ENCODE results near the gene MEF2D.

The MEF2D gene

DNA sequence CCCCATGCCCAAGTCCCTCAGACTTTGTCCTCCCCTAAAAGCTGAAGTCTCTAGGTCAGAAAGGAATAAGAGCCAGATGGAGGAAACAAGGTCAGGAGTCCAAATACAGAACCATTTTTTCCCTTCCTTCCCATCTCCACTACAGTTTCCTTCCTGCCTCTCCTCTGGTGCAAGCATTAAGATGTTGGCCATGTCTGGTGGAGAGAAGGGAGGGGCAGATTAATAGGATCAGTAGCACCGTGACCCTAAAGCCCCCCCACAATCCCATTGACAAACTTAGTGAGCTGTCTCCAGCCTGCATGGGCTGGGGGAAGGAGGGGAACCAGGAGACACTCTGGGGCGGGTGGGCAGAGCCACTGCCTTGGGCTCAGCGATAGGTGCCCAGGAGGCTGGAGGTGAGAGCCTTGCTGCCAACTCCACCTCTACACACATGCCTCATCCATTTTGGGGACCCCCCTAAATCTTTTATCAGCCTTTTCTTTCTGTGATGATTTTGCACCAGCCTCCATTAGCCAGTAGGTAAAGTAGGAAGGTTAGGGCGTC is 71.8 kb downstream of the MEF2D start:
- DNase-seq (ENCODE audit: low read depth in 2 of 2) = no peak

DNA sequence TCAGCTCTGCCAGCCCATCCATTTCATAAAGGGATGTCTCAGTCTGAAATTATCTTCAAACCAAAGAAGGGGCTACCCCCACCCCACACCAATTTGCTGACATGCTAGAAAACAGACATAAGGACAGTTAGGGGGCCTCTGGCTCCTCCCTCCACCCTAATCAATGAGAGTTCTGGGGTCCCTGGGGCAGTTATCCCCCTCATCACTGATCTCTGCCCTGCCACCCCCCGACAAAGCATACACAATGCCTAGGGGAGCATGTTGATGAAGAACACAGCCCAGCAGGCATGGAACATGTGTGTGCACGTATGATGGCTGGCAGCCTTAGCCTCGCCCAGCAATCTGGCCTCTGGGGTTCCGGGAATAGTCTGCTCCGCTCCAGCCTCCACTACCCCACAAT is 72.6 kb downstream of the MEF2D start:
- DNase-seq (ENCODE audit: low read depth in 2 of 2) = no peak

DNA sequence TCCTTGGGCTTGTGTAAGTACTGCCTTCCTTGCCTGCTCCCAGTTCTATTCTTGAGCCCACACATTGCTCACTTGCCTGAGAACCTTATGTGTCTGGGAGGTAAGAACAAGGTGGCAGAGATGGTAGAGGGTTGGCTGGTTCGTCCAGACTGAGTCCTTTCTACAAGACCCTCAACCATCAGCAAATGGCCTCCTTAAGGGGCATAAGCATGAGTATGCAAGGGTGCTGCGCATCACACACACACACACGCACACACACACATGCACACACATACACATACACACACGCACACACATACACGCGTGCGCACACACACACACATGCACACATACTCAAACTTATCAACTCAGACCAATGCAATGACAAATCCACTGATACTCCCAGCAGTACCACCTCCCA is 74.6 kb downstream of the MEF2D start:
- DNase-seq (ENCODE audit: low read depth in 2 of 2) = no peak

- DNase-seq (ENCODE audit: low read depth in 2 of 2) = no peak
Observed at GRCh38 chr1:156424806-156425432, 75.7 kb downstream of the MEF2D start.

DNA sequence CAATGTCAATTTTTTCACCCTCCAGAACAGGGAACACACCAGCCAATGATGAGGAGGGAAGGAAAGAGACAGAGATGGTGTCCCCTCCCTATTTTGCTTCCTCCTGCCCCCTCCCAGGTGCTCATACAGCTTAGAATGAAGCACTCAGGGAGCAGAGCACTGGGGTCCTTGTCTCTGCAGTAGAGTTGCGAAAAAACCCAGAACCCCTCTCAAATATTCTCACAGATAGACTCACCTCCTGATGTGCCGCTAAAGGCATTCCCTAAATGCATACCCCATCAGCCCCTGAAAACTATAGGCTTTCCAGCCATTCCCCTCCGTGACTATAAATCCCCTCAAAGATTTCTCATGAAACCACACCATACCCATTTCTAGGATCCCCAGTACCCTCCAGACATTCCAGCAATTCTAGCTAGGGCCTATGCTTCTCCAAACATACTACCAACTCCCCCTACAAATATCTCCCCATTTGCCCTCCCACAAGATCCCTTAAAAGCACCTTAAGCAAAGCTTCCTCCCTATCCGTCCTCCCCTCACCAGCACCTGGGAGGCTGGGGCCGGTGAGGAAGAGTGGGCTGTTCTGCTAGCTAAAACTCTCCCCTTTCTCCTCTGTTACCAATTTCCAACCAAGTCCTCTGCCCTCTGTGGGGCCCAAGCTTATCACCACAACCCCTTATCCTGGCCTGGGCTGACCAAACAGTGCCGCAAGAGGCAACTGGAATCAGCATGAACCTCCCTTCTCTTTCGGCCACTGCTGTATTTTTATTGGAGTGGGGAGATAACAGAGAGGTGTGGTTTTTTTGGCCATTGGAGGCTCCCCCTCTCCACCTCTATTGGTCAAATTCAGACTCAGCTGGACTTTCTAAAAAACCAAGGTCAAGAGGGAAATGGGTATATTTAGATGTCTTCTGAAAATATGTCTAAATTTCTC is 76.9 kb downstream of the MEF2D start:
- no peak for DNase-seq (ENCODE audit: low read depth in 2 of 2)

DNA sequence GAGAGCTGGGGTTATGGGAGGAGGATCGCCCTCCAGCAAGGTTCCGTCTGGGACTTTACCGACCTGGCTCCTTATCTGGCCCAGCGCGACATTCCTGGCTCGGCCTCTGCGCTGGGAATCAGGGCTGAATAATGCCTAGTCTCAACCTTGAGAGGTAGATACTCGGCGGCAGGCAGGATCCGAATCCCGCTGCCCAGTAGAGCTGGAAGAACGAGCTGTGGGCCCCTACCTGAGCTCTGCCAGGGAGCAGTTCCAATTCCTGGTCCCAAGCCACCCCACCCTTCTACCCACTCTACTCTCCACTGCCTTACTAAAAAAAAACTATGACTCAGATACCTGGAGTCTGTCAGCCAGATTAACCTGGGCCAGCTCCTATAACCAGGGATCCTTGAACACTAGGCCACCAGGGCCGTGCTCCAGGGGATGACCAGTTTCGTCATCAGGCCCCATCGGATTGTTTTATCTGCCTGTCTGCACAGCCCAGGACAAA is 77.9 kb downstream of the MEF2D start:
- no peak for DNase-seq (ENCODE audit: low read depth in 2 of 2)

DNA sequence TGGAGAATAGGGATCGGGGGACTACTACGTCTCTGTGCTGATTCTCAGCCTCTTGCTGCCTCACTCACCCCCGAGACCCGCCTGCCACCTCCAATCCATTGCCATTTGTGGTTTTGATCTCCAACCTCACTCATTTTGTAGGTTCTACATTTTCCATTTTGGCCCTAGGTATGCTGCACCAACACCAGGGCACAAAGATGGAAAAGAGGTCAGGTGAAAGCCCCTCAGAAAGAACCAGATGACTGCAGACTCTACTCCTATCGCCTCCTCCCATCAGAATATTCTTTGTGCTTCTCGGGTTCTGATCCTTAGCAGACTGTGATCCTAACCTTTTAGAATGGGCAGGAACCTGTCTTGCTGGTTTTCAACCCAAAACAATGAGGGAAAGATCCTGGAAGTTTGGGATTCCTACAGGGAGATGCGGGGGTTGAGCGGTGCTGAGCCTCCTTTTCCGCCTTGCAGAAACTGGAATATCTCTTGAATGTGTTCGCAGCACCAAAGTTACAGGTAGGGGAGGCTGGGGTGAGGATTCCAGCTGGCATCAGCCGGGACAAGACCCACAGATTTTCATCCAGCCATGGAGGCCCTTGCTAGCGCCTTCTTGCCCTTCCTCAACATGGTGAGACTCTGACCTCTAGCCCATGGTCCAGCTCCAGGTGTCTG is 78.5 kb downstream of the MEF2D start:
- DNase-seq (ENCODE audit: low read depth in 2 of 2) = no peak

DNA sequence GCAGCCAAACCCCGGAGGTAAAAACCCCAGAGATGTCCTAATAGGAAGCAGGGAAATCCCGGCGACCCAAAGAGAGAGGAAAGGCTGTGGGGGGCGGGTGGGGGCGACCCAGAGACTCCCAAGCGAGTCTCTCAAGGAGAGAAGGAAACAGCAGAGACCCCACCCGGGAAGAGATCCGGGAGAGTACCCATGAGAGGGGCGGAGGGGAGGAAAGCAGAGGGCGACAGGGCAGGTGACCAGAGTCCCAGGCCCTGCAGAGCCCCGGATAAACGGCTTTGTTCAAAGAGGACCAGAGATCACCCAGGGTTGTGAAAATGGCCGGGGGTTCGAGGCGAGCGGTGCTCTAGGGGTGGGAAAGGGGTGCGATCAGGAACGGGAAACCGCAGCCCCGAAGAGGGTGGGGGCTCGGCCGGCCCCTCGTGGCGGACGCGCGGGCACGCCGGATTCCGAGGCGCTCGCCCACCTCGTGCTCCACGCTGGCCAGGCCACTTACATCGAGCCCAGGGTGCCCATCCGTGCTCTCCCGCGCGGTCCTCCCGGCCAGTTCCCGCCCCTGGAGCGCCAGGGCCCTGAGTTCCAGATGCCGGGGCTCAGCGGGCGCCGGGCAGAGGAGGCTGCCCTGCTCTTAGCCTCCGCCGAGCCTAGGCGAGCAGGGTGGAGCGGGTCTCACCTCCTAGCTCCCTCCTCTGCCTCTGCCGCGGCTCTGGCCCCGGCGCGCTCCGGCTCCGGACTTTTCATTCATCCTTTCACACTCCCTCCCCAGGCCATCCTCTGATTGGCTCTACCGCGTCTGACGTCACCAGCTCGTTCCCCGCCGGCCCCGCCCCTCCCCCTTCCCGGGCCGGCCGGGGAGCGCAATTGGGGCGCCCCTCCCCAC is 79.3 kb downstream of the MEF2D start:
- DNase-seq (ENCODE audit: low read depth in 2 of 2) = peak in 1 of 2 experiments; percentile 12

DNA sequence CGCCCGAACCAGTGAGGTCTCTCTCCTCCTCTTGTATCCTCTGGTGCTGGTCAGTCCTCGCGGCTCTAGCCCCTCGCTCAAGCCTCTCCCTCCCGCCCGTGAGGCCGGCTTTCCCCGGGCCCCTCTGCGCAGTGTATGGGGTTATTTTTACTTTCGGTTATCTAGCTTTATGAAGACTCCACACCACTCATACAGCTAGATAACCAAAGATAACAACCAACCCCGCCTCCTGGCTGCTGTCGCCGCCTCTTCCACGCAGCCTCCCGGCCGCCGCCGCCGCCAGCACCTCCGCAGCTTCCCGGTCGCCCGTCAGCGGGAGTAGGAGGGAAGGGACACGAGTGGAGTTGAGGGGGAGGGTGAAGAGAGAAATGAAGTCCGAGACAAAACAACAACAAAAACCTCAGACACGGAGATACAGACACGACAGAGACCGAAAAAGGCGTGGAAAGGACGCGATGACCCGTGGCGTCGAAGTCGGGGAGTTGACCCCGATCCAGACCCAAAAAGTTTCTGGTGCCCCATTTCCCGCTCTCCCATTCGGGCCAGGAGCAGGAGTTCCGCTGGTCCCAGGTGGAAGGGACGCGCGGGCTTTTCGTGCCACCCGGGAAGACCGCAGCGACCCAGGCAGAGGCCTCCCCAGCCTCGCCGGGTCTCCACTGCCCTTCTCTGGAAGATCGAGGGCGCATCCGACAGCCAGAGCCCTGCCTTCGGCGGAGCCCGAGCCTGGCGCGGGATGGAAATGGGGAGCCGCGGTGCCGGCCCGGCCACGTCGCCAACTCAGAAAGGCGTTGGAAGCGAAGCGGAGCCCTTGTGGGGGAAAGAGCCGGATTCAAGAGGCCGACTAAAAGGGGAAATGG is 80.1 kb downstream of the MEF2D start:
- no peak for DNase-seq (ENCODE audit: low read depth in 2 of 2)

GRCh38 chr1:156419854-156420204 is 80.7 kb downstream of the MEF2D start:
- DNase-seq (ENCODE audit: low read depth in 2 of 2) = no peak

- DNase-seq (ENCODE audit: low read depth in 2 of 2) = no peak
Observed at GRCh38 chr1:156418416-156419070, 82.0 kb downstream of the MEF2D start.

DNA sequence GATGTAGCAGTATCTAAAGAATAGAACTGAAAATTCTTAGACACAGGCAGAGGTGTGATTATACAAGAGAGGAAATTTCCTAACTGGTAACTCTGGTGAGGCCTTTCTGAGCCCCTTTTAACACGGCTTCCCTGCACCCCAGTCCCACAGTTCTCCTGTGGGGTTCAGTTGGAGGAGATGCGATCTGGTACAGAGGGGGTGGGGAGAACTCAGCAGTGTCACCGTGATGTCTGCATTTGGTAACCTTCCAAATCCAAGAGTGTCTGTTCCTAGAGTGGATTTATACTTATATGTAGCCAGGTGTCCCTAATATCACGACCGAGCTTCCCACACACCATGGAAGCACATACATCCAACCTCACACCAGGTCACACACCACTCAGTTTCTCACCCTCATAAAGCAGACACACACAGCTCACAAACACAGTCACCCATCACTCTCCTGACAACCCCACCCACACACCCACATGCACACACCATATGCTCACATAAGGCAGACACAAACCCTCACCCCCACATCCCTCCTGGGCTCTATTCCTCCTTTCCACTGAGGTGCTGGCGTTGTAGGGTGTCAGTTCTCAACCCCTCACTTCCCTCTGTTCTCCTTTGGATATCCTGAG is 83.1 kb downstream of the MEF2D start:
- DNase-seq (ENCODE audit: low read depth in 2 of 2) = no peak

DNA sequence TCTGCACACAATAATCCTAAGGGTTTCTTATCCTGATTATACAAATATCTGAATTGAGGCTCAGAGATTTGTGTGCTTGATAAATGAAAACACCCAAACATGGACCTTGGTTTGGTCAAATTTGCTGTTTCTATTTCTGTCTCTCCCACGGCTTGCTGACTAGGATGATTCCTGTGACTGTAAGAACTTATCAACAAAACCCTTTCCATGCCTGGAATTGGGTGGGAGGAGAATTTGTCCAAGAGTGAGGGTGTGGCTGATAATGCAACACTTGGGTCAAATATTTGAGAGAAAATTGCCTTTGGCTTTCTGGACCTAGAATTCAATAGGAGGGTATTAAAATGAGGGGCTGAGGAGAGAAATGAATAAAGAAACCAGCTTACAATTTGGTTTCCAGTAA is 83.6 kb downstream of the MEF2D start:
- no peak for DNase-seq (ENCODE audit: low read depth in 2 of 2)

DNA sequence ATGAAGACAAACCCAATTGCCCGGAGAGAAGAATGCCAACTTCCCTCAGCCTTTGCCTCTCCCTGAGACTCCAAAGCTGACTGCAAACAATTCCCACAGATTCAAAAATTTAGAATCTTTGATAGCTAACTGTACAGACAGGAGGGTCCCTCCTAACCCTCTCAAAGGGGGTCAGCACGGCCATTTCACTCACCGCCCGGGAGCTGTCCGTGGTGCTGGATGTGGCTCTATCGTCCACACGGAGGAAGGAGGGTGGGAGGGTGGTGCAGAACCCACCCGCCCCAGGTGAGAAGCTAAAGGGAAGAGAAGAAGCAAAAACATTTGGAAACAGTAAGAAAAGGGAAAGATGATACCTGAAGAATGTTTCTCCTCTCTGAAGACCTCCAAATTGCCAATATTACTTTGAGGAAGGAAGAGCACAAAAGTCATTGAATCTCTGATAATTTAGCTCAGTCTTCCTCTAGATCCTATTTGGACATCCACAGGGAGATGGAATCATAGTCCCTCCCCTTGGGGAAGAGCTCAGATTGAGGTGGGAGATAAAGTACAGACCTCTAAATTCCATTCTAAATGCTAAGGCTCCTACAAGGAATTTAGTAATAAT is 86.0 kb downstream of the MEF2D start:
- DNase-seq (ENCODE audit: low read depth in 2 of 2) = no peak
